ENCODE results near the gene RNF4.
"Not testable (repeated sequence)": the region's sequence is repeated elsewhere in the genome, so short reads cannot be mapped to it uniquely, and the experiment has no call there.

DNA sequence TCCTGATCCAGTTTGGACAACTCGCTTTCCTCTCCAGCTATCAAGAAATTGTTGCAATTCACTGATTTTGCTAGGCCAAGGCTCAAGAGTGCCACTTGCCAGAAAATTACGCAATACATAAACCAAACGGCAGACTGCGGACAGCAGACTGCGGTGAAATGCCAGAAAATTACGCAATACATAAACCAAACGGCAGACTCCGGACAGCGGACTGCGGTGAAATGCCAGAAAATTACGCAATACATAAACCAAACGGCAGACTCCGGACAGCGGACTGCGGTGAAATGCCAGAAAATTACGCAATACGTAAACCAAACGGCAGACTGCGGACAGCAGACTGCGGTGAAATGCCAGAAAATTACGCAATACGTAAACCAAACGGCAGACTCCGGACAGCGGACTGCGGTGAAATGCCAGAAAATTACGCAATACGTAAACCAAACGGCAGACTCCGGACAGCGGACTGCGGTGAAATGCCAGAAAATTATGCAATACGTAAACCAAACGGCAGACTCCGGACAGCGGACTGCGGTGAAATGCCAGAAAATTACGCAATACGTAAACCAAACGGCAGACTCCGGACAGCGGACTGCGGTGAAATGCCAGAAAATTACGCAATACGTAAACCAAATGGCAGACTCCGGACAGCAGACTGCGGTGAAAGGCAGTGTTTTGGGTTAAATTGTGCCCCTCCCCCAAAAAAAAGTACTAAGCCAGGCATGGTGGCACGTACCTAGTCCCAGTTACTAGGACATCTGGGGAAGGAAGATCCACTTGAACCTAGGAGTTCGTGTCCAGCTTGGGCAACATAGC lies 38.8 kb upstream of the RNF4 start:
- not testable (repeated sequence) for TF ChIP-seq GABPA (IDR thresholded peaks at IDR 0.05; ENCODE audit: low read depth); POLR2AphosphoS5 (IDR thresholded peaks at IDR 0.05; ENCODE audit: low read length); ZNF274 (IDR thresholded peaks at IDR 0.05; ENCODE audit: insufficient read depth, insufficient read length); SP1 (IDR thresholded peaks at IDR 0.05; ENCODE audit: low read depth, low read length); HDGF (IDR thresholded peaks at IDR 0.05)
- TF ChIP-seq, protein P1, sequence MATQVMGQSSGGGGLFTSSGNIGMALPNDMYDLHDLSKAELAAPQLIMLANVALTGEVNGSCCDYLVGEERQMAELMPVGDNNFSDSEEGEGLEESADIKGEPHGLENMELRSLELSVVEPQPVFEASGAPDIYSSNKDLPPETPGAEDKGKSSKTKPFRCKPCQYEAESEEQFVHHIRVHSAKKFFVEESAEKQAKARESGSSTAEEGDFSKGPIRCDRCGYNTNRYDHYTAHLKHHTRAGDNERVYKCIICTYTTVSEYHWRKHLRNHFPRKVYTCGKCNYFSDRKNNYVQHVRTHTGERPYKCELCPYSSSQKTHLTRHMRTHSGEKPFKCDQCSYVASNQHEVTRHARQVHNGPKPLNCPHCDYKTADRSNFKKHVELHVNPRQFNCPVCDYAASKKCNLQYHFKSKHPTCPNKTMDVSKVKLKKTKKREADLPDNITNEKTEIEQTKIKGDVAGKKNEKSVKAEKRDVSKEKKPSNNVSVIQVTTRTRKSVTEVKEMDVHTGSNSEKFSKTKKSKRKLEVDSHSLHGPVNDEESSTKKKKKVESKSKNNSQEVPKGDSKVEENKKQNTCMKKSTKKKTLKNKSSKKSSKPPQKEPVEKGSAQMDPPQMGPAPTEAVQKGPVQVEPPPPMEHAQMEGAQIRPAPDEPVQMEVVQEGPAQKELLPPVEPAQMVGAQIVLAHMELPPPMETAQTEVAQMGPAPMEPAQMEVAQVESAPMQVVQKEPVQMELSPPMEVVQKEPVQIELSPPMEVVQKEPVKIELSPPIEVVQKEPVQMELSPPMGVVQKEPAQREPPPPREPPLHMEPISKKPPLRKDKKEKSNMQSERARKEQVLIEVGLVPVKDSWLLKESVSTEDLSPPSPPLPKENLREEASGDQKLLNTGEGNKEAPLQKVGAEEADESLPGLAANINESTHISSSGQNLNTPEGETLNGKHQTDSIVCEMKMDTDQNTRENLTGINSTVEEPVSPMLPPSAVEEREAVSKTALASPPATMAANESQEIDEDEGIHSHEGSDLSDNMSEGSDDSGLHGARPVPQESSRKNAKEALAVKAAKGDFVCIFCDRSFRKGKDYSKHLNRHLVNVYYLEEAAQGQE (IDR thresholded peaks at IDR 0.05; ENCODE audit: low read depth, low read length): not testable (repeated sequence)
- TF ChIP-seq, protein P2, sequence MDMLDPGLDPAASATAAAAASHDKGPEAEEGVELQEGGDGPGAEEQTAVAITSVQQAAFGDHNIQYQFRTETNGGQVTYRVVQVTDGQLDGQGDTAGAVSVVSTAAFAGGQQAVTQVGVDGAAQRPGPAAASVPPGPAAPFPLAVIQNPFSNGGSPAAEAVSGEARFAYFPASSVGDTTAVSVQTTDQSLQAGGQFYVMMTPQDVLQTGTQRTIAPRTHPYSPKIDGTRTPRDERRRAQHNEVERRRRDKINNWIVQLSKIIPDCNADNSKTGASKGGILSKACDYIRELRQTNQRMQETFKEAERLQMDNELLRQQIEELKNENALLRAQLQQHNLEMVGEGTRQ (IDR thresholded peaks at IDR 0.05; ENCODE audit: borderline replicate concordance, low read depth, low read length): not testable (repeated sequence)

Data from GM12878 (cell line).